Activated CD4-positive, alpha-beta T cell treated with anti-CD3 and anti-CD28 coated beads for 36 hours (primary cell): ENCODE data around the gene C19orf47. TPM values are rescaled to one million over a fixed set of nuclear protein-coding genes. Genes with fewer than 3 reads are reported as not detected.

ENCODE experiments used
- ATAC-seq: fragments of 200-7000 bp; cut with Tn5 transposase; one replicate; pipeline ENCODE4 v1.10.0; 2021; ENCODE audit warnings: mild to moderate bottlenecking, moderate library complexity
- CTCF ChIA-PET: fragments of 350-600 bp; sonication (Branson Sonifier 250); formaldehyde crosslinking; loops from one replicate; lab custom pipeline; 2021; ENCODE audit warnings: antibody characterized with exemption; lab: Charles Lee
- POLR2A ChIA-PET: fragments of 350-600 bp; sonication (Branson Sonifier 250); formaldehyde crosslinking; loops from one replicate; lab custom pipeline; 2021; ENCODE audit warnings: antibody characterized with exemption, inconsistent platforms; lab: Charles Lee
- DNase-seq: peaks from one replicate; pipeline ENCODE4 v3.0.0-alpha.2; 2020
- H3K27ac Mint-ChIP-seq: one replicate; pipeline ENCODE4 v1.8.0; 2021; ENCODE audit warnings: mixed read lengths
- H3K27me3 Mint-ChIP-seq: one replicate; pipeline ENCODE4 v1.8.0; 2021; ENCODE audit warnings: mixed read lengths
- H3K36me3 Mint-ChIP-seq: one replicate; pipeline ENCODE4 v1.8.0; 2021; ENCODE audit warnings: low read depth, mixed read lengths
- H3K4me1 Mint-ChIP-seq: one replicate; pipeline ENCODE4 v1.8.0; 2021; ENCODE audit warnings: mixed read lengths
- H3K4me3 Mint-ChIP-seq: one replicate; pipeline ENCODE4 v1.8.0; 2021; ENCODE audit warnings: mild to moderate bottlenecking, moderate library complexity, mixed read lengths
- H3K9me3 Mint-ChIP-seq: one replicate; pipeline ENCODE4 v1.8.0; 2021; ENCODE audit warnings: low read depth, mixed read lengths
- intact Hi-C, 2 experiments: fragments of 100-400 bp; cut with DNase I in 1 of 2; cut with micrococcal nuclease in 1 of 2; formaldehyde crosslinking; loops; one replicate each; pipeline versions ENCODE4 v1.14.2 to v1.15.1; 2022 to 2024; cut with DNase I, micrococcal nuclease
- total RNA-seq, 2 experiments: library from RNA; stranded (reverse); gene quantifications; one replicate each; pipeline ENCODE4 v1.2.3, GENCODE V29; 2021

The C19orf47 gene
- total RNA-seq, 2 experiments from 2014 or later = 15.8 to 17.7 TPM

DNA sequence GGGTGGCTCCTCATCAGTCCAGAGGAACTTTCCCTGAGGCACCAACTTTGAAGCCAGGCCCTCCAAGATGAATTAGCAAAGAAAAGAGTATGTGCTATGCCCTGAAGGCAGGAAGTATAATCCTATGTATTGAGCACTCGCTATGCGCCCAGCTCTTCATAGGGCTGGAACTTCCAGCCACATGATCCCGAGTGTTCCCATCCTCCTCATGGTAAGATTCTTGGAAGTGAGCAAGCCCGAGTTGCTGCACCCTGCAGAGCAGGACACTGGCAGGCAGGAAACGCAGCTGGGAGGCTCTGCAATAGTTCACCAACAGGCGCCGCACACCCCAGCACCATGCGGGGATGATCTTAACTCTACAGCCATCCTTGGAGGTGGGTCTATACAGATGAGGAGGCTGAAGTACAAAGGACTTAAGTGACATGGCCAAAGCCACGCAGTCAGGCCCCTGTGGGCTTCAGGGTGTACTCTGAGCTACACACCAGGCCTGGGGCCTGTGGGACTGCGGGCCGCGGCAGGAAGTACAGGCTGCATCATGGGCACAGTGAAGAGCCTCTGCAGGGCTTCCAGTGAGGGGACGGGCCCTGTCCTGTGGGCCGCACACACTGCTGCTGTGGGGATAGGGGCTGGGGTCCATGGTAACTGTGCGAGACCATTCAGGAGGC, 25.1 kb downstream of the C19orf47 start:
- Mint-ChIP-seq H3K27ac (no peak overlapping the region), H3K4me1 (no peaks in the 10 kb centered on the region), H3K27me3 (no peaks in the 10 kb centered on the region), H3K36me3 (peaks cover 45% of the 10 kb centered on the region), H3K4me3 (no peak overlapping the region), H3K9me3 (no peaks in the 10 kb centered on the region)
- ChIA-PET POLR2A (no interaction called here), CTCF (no interaction called here)
- intact Hi-C loops = no loop called here
- DNase-seq (no peak), ATAC-seq (no peak)

DNA sequence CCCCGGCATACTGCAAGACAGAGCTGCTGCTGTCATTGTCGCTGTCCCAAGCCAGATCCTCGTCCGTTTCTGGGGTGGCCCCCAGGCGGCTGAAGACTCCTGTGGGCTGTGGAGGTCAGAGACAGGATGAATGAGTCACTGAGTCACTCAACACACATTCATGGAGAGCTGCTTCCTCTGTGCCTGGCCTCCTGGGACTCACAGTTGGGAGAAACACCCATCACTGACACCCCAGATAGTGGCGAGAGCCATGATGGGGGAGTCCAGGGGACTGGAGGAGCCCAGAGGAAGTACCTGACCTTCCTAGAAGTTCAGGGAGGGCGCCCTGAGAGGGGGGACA, 26.0 kb downstream of the C19orf47 start:
- no peak for DNase-seq
- Mint-ChIP-seq H3K27ac (no peak overlapping the region), H3K36me3 (peaks cover 42% of the 10 kb centered on the region), H3K4me3 (no peak overlapping the region), H3K27me3 (no peaks in the 10 kb centered on the region), H3K9me3 (no peaks in the 10 kb centered on the region), H3K4me1 (no peaks in the 10 kb centered on the region)
- CTCF ChIA-PET = interaction anchor here (1.6 kb wide), 1 partner anchor 17 kb away, joined by 6 read pairs; no protein-coding TSS in a partner anchor
- ATAC-seq = no peak
- intact Hi-C loops = no loop called here
- POLR2A ChIA-PET = no interaction called here

DNA sequence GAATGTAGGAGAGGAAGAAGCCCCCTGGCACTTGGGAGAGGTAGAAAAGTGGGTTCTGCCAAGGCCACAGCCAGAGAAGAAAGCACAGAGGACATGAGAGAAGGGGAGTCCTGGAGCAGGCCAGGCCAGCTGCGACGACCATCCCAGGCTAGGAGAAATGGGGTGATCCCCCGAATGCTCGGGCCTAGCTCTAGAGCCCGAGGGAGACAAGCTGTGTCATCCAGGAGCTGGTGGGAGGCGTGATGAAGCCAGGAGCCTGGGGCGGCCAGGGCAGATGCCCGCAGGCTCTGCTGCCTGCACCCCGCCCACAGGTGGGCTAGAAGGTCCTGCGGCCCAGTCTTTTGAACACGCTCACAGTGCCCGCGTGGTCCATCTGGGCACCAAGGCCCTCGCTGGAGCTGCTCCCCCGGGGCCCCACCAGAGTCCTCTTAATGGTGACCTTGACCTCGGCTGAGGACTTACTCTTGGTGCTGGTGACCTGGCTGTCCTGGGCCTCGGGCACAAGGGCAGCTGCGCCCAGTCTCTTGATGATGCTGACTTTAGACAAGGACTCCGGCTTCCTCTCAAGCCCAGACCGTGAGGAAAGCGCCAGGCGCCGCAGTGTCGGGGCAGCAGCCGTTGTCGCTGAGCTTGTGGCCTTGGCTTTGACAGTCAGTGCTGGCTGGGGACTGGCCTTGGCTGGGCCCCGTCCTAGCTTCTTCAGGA, 26.5 kb downstream of the C19orf47 start:
- Mint-ChIP-seq H3K36me3 (peaks cover 43% of the 10 kb centered on the region), H3K9me3 (no peaks in the 10 kb centered on the region), H3K27ac (no peak overlapping the region), H3K4me1 (no peaks in the 10 kb centered on the region), H3K27me3 (no peaks in the 10 kb centered on the region), H3K4me3 (no peak overlapping the region)
- ATAC-seq = no peak
- intact Hi-C loops = no loop called here
- CTCF ChIA-PET = interaction anchor here (0.6 to 1.6 kb wide), 2 partner anchors 17 to 157 kb away, joined by 3 to 6 read pairs; no protein-coding TSS in a partner anchor
- DNase-seq = no peak
- POLR2A ChIA-PET = no interaction called here

DNA sequence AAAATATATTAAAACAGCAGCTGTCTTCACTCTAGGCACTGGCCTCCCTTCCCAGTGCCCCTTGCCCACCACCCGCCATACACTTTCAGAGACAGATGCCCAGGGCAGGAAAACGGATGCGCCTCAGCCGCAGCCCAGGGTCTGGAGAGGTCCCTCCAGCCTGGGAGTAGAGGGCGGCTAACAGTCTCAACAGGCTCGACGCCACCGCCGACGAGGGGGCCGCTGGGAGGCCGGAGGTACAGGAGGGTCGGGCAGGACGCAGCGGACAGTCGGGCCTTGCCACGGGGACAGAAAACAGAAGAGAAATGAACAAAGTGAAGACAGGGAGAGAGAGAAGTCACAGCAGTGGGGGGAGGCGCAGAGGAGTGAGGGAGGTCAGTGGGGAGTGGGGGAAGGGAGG, 27.1 kb downstream of the C19orf47 start:
- DNase-seq (no peak), ATAC-seq (no peak)
- Mint-ChIP-seq H3K4me1 (no peaks in the 10 kb centered on the region), H3K27ac (no peak overlapping the region), H3K36me3 (peaks cover 37% of the 10 kb centered on the region), H3K4me3 (no peak overlapping the region), H3K9me3 (no peaks in the 10 kb centered on the region), H3K27me3 (no peaks in the 10 kb centered on the region)
- intact Hi-C loops = no loop called here
- ChIA-PET POLR2A (no interaction called here), CTCF (interaction anchor here (0.6 to 1.6 kb wide), 2 partner anchors 16 to 157 kb away, joined by 3 to 6 read pairs; no protein-coding TSS in a partner anchor)

DNA sequence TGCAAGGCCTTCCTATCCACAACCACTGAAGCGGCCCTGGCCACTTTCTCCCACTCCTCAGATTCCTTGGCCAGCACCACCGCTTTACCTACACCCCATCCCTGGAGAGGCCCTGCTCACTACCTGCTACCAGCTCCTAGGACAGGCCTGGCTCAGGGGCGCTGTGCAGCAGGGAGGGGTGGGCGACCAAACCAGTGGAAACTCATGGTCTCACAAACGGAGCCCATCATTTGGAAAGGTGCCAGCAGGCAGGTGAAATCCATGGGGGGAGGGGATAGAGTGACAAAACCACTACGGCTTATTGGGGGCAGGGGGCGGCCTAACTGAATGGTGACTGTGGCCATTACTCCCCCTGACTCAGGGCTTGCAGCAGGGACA, 27.6 kb downstream of the C19orf47 start:
- H3K27me3 Mint-ChIP-seq = no peaks in the 10 kb centered on the region
- intact Hi-C loops = no loop called here
- no peaks in the 10 kb centered on the region for H3K4me1 Mint-ChIP-seq
- DNase-seq = no peak
- ATAC-seq = no peak
- CTCF ChIA-PET = interaction anchor here (1.2 kb wide), 1 partner anchor 15 kb away, joined by 4 read pairs; no protein-coding TSS in a partner anchor
- no peak overlapping the region for H3K27ac Mint-ChIP-seq
- POLR2A ChIA-PET = no interaction called here
- H3K4me3 Mint-ChIP-seq = no peak overlapping the region
- H3K9me3 Mint-ChIP-seq = no peaks in the 10 kb centered on the region
- peaks cover 34% of the 10 kb centered on the region for H3K36me3 Mint-ChIP-seq

DNA sequence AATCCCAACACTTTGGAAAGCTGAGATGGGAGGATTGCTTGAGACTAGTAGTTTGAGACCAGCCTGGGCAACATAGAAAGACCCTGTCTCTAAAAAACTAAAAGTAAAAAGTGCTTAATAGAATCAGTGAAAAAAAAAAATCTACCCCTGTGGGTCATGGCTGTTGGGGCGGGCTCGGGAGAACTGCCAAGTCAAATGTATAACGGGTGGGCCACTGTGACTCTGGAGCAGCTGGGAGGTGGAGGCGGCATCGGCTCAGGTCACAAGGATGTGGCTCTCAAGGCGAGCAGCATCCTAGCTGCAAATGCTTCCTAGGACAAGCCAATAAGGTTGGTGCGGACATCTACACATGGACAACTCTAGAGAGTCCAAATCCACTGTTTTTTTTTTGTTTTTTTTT, 30.9 kb downstream of the C19orf47 start:
- intact Hi-C loops = no loop called here
- peaks cover 23% of the 10 kb centered on the region for H3K36me3 Mint-ChIP-seq
- H3K4me3 Mint-ChIP-seq = no peak overlapping the region
- DNase-seq (no peak), ATAC-seq (no peak)
- H3K4me1 Mint-ChIP-seq = no peaks in the 10 kb centered on the region
- H3K27ac Mint-ChIP-seq = no peak overlapping the region
- CTCF ChIA-PET = interaction anchor here (0.5 to 1.8 kb wide), 2 partner anchors 12 to 206 kb away, joined by 3 to 7 read pairs; no protein-coding TSS in a partner anchor
- POLR2A ChIA-PET = no interaction called here
- H3K9me3 Mint-ChIP-seq = no peaks in the 10 kb centered on the region
- no peaks in the 10 kb centered on the region for H3K27me3 Mint-ChIP-seq

DNA sequence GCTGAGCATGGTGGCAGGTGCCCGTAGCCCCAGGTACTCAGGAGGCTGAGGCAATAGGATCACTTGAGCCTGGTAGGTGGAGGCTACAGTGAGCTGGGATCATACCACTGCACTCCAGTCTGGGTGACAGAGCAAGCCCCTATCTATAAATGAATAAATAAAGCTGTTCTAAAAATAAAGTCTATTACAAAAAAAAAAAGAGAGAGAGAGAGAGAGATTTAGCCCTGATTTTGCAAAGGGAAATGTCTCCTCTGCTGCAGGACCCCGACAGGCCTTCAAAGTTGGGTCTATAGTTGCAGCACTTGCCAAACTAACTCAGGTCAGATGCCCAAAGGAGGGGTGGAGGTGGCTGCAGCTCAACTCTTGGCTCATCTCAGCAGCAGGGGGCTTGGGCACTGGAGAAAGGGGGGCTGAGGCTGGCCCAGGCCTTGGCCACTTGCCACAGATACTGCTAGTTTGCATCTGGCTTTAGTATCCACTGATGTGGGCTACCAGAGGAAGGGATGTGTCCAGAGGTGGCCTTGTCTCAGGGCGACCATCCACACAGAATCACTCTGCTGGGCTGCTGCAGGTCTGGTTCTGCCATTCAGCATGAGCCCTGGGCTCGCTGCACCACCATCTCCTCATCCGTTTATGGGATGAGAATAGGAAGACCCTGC, 32.3 kb downstream of the C19orf47 start:
- DNase-seq = no peak
- H3K36me3 Mint-ChIP-seq = peaks cover 15% of the 10 kb centered on the region
- H3K4me3 Mint-ChIP-seq = no peak overlapping the region
- CTCF ChIA-PET = interaction anchor here (0.7 to 1.8 kb wide), 4 partner anchors 11 to 335 kb away, joined by 3 to 7 read pairs (median 3); no protein-coding TSS in a partner anchor
- no peak for ATAC-seq
- H3K27me3 Mint-ChIP-seq = no peaks in the 10 kb centered on the region
- H3K4me1 Mint-ChIP-seq = no peaks in the 10 kb centered on the region
- POLR2A ChIA-PET = no interaction called here
- H3K27ac Mint-ChIP-seq = no peak overlapping the region
- intact Hi-C loops = no loop called here
- H3K9me3 Mint-ChIP-seq = no peaks in the 10 kb centered on the region

DNA sequence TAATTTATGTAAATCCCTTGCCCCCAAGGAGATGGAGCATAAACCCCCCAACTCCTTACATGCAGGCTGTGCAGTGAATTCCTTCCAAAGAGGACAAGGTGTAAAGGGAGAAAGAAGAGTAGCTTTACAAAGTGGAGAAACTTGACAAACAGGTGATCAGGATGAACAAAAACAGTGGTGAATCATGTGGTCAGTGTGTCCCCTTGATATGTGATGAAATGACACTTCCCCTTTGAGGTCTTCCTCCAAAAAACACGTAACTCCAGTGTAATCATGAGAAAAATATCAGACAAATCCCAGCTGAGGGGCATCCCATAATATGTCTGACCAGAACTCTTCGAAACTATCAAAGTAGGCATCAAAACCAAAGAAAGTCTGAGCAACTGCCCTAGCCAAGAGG, 33.5 kb downstream of the C19orf47 start:
- DNase-seq (no peak), ATAC-seq (no peak)
- Mint-ChIP-seq H3K4me3 (no peak overlapping the region), H3K27ac (no peak overlapping the region), H3K27me3 (no peaks in the 10 kb centered on the region), H3K36me3 (peaks cover 8% of the 10 kb centered on the region), H3K9me3 (no peaks in the 10 kb centered on the region), H3K4me1 (no peaks in the 10 kb centered on the region)
- POLR2A ChIA-PET = no interaction called here
- CTCF ChIA-PET = interaction anchor here (1.0 kb wide), 1 partner anchor 9 kb away, joined by 3 read pairs; no protein-coding TSS in a partner anchor
- intact Hi-C loops = no loop called here

DNA sequence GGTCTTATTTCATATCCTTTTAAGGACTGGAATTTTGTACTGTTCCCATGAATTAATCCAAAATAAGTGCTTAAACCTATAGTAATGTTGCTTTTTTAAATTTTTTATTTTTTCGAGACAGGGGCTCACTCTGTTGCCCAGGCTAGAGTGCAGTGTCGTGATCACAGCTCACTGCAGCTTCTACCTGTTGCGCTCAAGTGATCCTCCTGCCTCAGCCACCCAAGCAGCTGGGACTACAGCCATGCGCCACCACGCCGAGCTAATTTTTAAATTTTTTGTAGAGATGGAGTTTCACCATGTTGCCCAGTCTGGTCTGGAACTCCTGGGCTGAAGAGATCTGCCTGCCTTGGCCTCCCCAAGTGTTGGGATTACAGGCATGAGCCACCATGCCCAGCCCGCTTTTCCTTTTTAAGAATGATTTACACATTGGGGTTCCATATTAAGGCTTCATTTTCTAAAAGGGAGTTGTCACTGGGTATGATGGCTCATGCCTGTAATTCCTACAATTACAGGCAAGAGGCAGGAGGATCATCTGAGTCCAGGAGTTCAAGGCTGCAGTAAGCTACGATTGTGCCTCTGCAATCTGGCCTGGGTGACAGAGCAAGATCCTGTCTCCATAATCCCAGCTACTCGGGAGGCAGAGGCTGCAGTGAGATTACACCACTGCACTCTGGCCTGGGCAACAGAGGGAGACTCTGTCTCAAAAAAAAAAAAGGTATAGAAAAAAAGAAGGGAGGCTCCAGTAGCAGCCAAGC, 34.8 kb downstream of the C19orf47 start:
- DNase-seq = no peak
- POLR2A ChIA-PET = interaction anchor here (0.6 kb wide), 1 partner anchor 34 kb away, joined by 5 read pairs; no protein-coding TSS in a partner anchor
- H3K4me3 Mint-ChIP-seq = no peak overlapping the region
- no peak for ATAC-seq
- H3K4me1 Mint-ChIP-seq = no peaks in the 10 kb centered on the region
- H3K9me3 Mint-ChIP-seq = no peaks in the 10 kb centered on the region
- no peak overlapping the region for H3K27ac Mint-ChIP-seq
- intact Hi-C loops = no loop called here
- CTCF ChIA-PET = interaction anchor here (0.6 to 0.9 kb wide), 3 partner anchors 8 to 897 kb away, joined by 3 to 4 read pairs (median 3); no protein-coding TSS in a partner anchor
- H3K27me3 Mint-ChIP-seq = no peaks in the 10 kb centered on the region
- H3K36me3 Mint-ChIP-seq = peaks cover 4% of the 10 kb centered on the region

DNA sequence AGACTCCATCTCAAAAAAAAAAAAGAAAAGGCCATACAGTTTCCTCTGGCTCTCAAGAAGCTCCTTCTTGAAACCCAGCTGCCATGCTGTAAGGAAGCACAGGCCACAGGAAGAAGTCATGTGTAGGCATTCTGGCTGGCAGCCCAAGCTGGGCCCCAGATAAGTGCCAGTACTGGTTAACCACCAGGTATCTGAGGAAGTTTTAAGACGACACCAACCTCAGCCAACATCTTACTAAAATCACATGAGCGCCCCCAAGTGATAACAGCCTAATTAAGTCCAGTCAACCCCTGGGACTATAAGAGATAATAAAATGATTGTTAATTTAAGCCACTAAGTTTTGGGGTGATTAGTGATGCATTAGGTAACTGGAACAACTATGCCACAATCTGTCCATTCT, 35.7 kb downstream of the C19orf47 start:
- H3K27me3 Mint-ChIP-seq = no peaks in the 10 kb centered on the region
- H3K4me1 Mint-ChIP-seq = no peaks in the 10 kb centered on the region
- ChIA-PET POLR2A (no interaction called here), CTCF (interaction anchor here (0.6 kb wide), 2 partner anchors 8 to 203 kb away, joined by 3 read pairs; no protein-coding TSS in a partner anchor)
- no peak for ATAC-seq
- intact Hi-C loops = no loop called here
- H3K27ac Mint-ChIP-seq = no peak overlapping the region
- peaks cover 3% of the 10 kb centered on the region for H3K36me3 Mint-ChIP-seq
- H3K9me3 Mint-ChIP-seq = no peaks in the 10 kb centered on the region
- no peak for DNase-seq
- no peak overlapping the region for H3K4me3 Mint-ChIP-seq

DNA sequence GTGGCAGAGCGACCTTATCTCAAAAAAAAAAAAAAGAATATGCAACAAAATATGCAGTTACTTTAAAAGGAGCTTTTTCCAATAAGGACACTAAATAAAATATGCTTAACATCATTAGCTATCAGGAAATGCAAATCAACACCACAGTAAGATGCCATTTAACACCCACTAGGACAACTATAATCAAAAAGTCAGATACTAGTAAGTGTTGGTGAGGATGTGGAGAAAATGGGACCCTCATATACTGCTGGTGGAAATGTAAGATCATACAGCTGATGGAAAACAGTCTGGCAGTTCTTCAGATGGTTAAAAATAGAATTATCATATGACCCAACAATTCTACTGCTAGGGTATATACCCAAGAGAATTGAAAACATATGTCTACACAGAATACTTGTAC, 38.5 kb downstream of the C19orf47 start:
- ChIA-PET POLR2A (no interaction called here), CTCF (interaction anchor here (0.6 kb wide), 1 partner anchor 248 kb away, joined by 3 read pairs; no protein-coding TSS in a partner anchor)
- no peaks in the 10 kb centered on the region for H3K9me3 Mint-ChIP-seq
- intact Hi-C loops = loop anchor here (5.0 to 10.0 kb wide), 2 partner anchors 215 to 218 kb away; no protein-coding TSS in a partner anchor
- no peak overlapping the region for H3K27ac Mint-ChIP-seq
- no peaks in the 10 kb centered on the region for H3K4me1 Mint-ChIP-seq
- DNase-seq (no peak), ATAC-seq (no peak)
- no peaks in the 10 kb centered on the region for H3K27me3 Mint-ChIP-seq
- no peaks in the 10 kb centered on the region for H3K36me3 Mint-ChIP-seq
- H3K4me3 Mint-ChIP-seq = no peak overlapping the region
